DMS53 treated with DMSO at 0.1 percent for 48 hours (cell line): ENCODE measurements around the gene IGFBP3.
A peak's percentile ranks its signal among the peaks of the same experiment; 100 is the strongest.

Experiments
- DNase-seq: peaks from one replicate; lab custom pipeline; 2025; ENCODE audit not compliant: unreplicated experiment; lab: John Stamatoyannopoulos, UW

IGFBP3 gene

DNA sequence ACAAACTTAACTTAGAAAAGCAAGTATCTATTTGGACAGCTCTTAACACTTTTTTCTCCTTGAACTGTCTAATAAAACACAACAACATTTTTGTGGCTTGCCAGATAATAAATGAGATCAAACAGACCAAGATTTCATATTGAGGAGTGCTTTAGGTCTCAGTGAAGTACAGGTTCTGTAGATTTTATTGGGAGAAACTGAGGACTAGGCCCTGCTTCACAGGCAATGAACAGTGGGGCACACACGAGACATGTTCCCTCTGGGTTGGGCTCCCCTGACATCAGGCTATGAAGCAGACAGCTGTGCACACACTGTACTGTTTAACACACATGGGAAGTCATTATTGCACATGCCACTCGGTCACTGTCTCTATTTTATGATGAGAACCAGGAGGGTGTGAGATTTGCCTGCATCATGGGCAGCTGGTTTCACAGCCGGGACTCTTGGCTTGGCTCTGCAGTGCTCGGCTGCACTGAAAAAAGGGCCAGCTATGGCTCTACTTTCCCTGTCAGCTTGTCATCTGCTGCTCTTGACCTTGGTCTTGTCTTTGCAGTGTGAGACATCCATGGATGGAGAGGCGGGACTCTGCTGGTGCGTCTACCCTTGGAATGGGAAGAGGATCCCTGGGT, 28.6 kb downstream of the IGFBP3 start:
- no peak for DNase-seq

DNA sequence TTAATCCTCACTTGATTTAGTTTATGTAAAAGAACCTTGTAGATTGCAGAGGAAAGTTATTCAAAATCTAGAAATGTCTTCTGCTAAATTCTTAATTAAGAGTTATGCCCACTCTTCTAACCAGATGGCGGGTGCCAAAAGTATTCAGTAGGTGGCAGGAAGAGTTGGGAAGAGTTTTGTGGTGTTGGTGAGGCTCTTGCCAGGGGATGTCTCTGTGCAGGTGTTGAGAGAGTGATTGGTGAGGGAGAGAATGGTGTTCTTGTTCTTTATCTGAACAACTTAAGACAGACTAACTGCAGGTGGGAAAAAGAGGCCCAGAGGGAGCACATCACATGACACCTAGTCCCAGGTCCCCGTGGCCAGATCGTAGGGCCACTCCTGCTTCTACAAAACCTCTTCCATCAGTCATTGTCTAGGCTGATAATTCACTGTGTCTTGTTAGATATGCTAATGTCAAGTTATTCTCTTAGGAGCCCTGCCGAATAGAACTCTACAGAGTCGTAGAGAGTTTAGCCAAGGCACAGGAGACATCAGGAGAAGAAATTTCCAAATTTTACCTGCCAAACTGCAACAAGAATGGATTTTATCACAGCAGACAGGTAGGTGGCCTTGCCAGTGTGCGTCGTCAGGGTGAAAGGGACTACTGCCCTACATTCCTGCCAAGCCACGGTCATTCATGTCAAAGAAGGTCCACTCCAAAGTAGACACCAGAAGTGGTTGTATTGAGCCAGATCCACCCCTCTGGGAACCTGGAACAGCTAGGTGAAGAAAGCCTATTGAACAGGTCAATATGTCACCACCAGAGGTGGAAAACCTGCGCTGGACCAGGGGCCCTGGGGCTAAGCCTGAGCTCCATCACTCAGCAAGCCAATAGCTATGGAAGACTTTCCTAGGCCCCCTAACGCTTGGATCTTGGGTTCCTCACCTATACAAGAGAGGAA, 29.3 kb downstream of the IGFBP3 start:
- no peak for DNase-seq

DNA sequence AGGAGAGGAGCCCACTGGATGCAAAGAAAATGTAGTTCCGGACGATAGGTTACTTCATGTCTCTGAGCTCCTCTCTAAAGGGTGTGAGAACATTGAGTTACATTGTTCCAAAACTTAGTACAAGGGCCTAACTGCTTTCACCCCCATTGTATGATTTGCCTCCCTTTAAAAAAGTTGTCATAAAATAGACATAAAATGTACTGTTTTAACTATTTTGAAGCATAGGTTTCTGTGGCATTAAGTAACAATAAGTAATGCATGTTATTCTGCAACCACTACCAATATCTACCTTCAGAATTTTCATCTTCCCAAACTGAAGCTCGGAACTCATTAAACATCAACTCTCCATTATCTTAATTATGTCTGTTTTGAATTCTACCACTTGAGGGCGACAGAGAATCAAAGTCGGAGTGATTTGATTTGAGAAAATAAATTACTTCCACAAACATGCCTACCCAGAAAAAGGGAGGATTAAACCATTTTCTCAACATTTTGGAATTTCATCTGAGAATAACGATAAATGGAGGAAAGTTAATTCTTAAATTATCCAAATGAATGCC, 30.1 kb downstream of the IGFBP3 start:
- peak; percentile 6 for DNase-seq

DNA sequence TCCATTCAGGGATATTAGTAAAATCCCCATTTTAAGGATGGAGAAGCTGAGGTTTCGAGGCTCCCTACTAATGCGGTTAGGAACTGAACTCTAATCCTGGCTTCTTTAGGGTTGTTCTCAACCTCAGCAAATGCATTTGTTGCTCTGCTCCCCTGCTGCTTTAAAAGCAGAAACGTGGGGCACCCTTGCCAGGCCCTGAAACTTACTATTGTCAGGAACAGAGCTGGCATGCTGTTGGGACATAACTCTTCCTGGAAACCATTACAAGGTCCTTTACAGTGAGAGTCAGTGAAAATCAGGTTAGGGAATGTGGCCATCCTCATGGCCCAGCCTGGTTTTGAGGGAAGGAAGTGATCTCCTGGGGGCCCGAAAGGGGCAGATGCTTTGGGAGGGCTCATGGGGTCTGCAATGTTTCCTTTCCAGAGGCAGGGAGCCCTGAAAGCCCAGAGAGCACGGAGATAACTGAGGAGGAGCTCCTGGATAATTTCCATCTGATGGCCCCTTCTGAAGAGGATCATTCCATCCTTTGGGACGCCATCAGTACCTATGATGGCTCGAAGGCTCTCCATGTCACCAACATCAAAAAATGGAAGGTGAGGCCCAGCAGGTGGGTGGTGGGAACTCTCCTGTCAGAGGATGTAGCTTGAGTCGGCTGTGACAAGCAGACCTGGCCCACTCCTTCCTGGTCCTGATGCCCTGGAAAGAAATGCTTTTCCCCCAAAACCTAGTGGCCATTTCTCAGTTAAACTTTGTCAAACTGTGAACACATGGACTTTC, 30.8 kb downstream of the IGFBP3 start:
- DNase-seq: no peak

DNA sequence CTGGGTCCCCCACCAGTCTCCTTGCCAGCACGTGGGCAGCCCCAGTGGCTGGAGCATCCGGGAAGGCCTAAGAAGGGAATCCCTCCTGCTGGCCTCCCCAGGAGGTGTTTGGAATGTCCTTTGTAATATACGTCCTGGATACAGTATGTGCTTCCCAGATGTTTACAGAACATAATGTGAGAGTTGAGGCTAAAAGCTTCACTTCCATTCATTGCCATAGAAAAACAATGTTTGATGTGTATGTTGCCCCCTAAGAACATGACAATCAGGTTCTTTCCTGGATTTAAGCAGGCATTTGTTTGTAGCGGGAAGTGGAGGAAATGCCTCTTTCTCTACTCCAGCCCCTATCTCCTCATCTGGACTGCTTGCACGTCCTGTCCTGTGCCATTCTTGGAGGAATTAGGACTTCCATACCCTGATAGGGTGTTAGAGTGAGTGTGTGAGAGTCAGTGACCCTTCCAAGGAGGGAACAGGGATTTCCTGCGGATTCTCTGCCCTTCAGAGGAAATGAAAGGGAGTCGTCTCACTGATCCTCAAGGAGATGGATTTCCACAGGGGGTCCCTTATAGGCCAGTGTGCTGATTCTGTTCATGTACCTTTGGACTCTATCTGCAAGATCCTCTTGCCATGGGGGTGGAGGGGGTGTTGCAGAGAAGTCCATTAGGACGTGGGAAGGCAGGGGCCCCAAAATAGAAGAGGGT, 31.6 kb downstream of the IGFBP3 start:
- DNase-seq: no peak

DNA sequence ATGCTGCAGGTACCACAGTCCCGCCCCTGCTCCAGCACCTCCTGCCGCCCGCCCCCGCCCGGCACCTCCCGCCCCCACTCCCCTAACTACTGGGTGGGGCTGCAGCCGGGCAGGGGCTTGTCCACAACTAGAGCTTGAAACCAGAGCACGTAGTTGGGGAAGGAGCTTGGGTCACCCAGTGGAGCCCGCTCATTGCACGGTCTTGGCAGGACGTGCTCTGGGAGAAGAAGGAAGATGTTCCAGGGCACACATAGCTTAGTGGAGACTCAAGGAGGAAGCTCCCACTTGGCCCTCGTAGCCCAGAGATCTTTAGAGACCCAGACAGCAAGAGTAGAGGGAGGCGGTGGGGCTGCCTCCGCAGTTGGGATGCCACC, 32.1 kb downstream of the IGFBP3 start:
- DNase-seq: no peak

DNA sequence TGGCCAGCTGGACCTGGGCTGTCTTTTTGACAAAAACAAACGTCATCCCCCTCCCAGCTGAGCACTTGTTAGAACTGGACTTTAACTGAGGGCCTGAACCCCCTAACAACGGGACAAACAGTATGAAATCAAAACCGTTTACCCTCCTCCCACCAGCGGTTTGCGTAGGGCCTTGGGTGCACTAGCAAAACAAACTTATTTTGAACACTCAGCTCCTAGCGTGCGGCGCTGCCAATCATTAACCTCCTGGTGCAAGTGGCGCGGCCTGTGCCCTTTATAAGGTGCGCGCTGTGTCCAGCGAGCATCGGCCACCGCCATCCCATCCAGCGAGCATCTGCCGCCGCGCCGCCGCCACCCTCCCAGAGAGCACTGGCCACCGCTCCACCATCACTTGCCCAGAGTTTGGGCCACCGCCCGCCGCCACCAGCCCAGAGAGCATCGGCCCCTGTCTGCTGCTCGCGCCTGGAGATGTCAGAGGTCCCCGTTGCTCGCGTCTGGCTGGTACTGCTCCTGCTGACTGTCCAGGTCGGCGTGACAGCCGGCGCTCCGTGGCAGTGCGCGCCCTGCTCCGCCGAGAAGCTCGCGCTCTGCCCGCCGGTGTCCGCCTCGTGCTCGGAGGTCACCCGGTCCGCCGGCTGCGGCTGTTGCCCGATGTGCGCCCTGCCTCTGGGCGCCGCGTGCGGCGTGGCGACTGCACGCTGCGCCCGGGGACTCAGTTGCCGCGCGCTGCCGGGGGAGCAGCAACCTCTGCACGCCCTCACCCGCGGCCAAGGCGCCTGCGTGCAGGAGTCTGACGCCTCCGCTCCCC, 32.7 kb downstream of the IGFBP3 start, which contains the start of gene IGFBP1:
TSS of gene IGFBP1 (plus strand) at position 304 of the 808 bp plus-strand sequence. CDS start at position 469, 165 bp downstream.
- peak; percentile 48 for DNase-seq

DNA sequence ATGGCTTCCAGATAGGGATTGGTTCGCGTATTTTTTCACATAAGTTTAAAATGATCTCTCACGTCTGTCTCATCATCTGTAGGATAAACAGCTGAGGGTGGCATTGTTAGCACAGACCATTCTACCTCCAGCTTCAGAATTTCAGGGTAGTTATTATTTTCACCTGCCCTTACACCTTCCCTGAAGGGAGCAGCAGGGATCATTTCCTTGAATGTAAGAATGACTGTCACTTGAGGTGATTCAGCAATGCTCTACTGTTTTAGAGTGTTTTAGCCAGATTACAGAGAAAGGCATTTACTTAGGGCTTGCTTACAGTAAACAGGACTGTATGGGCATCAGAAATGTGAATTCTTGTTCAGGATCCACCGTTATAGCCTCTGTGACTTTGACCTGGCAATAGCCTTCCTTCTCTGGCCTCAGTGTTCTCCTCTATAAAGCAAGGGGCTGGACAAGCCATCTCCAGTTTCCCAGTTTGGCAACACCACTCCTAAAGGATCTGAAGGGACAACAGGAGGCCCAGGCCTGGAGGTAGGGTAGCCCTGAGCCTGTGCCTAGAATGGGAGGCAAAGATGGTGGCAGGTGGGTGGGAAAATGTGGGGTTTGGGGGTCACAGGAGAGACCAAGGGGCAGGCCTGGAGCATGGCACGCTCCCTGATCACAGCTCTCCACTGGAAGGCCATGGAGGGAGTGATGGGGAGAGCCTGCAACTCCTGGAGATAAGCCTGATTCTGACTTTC, 34.0 kb downstream of the IGFBP3 start:
- no peak for DNase-seq

DNA sequence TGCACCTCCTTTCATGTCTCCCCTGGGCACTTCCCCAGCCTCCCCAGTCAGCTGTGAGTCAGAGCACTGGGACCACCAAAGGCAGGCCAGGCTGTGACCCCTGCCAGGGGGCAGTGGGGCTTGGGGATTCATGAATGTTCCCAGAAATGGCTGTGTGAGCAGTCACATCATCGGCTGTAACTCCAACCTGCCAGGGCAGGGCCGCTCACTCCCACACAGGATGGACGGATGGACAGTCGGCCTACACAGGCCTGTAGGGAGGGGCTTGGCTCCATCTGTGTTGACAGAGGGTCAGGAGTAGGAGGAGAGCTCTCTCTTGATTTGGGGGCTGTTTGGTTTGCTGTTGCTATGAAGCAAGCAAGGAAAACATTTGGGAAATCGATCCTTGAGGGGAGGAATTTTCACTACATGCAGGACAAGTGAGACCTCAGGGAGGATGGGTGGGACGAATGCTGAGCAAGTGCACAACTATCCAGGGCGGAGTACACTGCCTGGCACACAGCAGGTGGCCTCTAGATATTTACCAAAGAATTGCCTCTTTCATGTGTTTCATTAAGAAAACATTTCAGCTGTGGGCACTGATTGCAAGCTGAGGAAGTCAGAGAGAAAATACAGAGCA, 35.7 kb downstream of the IGFBP3 start:
- no peak for DNase-seq

DNA sequence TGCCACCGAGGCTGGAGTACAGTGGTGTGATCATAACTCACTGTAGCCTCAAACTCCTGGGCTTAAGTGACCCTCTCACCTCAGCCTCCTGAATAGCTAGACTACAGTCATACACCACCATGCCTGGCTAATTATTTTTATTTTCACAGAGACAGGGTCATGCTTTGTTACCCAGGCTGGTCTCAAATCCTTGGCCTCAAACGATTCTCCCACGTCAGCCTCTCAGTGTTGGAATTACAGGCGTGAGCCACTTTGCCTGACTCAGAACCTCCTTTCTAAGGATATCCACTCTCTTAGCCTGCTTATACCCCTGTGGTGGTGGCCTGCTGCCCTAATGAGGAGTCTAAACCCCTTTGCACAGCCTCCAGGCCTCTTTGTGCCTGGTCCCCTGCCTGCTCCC, 36.9 kb downstream of the IGFBP3 start:
- no peak for DNase-seq

DNA sequence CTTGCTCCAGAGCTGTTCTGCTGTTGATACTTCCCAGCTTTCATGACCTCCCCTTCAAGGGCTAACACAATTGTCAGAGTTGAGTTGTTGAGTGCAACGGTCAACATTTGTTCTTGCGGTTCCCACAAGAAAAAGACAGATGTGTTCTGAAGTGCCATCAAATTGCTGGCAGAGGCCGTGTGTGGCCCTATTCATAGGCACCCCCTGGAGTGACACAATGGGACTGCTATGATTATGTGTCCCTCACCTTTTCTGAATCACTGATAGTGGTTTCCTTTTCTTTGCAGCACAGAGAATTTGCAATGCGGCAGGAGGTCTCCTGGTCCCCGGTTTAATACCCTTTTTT, 38.6 kb downstream of the IGFBP3 start:
- peak; percentile 79 for DNase-seq

DNA sequence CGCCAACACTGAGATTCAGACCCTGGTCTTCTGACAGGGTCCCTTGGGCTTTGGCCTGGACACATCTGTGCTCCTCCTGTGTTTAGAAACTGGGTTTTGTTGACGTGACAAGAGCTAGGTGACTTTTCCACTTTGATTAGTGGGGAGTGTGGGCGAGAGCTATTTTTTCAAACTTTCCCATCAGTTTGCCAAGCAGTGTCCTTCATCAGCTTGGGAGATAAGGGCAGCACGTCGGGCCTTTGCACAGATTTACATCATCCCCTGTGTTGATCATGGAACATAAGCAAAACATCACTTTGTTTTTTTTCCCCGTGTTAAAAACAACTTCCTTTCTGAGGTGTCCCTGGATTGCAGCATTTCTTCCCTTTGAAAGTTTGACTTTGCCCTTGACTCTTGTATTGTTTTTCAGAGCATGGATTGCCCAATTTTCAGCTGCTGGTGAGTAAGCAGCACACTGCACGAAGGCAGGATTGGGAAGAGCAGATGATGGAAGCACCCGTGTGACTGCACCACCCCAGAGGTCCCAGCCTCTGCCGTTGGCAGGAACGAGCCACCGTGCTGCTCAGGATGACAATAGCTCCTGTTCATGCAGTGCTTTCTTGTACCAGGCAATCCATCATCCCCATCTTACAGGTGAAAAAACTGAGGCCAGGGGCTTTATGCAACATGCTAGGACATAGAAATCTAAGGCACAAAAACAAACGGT, 39.2 kb downstream of the IGFBP3 start:
- DNase-seq: no peak

DNA sequence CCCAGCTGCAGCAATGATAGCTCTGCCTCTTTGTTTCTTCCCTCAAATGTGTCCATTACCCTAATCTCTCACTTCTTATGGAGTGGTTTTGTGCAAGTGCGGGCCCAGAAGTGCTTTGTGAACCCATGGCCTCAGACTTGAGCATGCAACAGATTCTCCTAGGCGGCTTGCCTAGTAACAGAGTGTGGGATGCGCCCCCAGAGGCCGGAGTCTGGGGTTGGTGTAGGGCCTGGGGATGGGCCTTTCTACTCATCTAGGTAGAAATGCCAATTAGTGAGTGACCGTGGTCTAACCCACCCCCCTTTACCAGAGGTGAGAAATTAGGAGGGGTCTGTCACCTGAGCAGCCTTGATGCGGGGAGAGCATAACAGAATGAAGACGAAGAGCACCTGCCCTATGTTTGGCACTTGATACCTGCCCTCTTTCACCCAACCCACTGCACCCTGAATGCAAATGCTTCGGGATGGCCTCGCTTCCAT, 39.8 kb downstream of the IGFBP3 start:
- no peak for DNase-seq

DNA sequence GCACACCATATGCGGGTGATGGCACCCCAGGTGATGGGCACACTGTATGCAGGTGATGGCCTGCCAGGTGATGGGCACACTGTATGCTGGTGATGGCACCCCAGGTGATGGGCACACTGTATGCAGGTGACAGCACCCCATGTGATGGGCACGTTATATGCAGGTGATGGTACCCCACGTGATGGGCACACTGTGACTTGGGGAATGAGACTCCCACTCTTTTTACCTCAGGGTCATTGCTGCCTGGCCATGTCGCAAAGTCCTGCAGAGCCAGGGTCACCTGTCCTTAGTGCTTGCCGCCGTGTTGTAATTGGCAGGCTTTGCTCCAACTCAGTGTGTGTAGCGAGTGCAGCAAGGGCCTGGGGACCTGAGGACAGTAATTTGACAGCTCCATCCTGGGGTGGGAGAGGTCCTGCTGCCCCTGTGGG, 40.6 kb downstream of the IGFBP3 start:
- DNase-seq: no peak

DNA sequence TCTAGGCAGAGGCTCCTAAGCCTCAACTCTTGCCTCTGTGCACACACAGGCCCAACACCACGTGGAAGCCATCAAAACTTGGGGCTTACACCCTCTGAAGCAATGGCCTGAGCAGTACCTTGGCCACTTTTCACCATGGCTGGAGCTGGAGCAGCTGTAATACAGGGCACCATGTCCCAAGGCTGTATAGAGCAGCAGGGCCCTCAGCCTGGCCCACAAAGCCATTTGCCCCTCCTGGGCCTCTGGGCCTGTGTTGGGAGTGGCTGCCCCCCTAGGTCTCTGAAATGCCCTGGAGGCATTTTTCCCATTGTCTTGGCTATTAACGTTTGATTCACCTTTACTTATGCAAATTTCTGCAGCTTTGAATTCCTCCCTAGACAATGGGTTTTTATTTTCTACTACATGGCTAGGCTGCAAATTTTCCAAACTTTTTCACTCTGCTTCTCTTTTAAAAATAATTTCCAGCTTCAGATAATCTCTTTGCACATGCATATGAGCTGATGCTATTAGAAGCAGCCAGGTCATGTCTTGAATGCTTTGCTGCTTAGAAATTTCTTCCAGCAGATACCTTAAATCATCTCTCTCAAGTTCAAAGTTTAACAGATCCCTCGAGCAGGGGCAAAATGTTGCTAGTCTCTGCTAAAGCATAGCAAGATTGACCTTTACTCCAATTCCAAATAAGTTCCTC, 42.5 kb downstream of the IGFBP3 start:
- no peak for DNase-seq

DNA sequence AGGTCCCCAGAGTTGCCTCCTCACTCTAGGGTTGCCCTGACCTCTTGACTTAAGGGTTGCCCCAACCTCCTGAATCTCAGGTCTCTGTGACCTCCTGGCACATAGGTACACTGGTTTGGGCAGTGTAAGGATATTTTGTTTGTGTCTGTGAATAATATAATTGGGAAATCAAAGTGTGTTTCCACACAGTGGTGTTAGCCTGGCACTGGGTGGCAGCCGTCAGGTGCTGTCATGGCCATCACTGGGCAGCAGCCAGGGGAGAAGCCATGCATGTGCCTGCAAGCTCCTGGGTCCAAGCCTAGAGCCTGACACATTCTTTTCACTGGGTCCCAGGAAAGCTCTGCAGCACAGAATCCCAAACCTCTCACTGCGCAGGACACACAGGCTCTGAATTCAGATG, 44.6 kb downstream of the IGFBP3 start:
- DNase-seq: no peak

DNA sequence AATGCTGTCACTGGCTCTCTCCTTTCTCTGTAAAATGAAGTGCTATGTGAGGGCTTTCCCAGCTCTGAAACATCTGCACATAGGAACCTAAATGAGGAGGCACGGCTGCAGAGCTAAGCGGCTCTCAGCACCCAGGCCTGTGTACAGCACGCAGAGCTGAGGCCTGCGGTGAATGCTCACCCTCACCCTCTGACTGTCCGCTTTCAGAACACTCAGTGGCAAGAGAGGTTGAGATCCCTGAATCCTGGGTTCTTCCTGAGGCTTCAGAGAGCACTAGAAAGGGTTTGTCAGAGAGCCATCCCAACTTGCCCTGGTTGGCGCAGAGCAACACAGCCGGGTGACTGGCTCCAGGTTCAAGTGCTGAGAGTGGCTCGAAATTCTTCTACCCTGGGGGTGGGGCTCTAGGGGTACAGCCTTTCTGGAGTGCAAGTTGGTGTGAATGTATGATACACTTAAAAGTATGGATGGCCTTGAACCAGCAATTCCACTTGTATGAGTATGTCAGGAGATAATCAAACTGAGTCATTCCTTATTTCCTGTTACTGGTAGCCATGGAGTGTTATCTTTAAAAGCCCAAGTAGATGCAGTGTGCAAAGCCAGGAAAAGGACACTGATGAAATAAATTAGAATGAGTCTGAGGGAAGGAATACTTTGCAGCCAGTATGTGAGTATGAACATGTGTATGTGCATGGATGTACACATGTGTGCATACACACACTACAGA, 46.5 kb downstream of the IGFBP3 start:
- no peak for DNase-seq
